Fibroblast of skin of right biceps (primary cell): ENCODE measurements around the gene EPM2A.
"Not testable (repeated sequence)": the region's sequence is repeated elsewhere in the genome, so short reads cannot be mapped to it uniquely, and the experiment has no call there.

Source experiments
- DNase-seq: peaks from one replicate; pipeline ENCODE4 v3.0.0-alpha.2; 2013

Gene EPM2A

GRCh38 chr6:145728444-145729385 lies 6.6 kb downstream of the EPM2A start:
- DNase-seq = no peak

GRCh38 chr6:145727817-145728388 lies 7.4 kb downstream of the EPM2A start:
- no peak for DNase-seq

GRCh38 chr6:145725570-145725969 lies 9.8 kb downstream of the EPM2A start:
- no peak for DNase-seq

GRCh38 chr6:145723646-145724045 lies 11.7 kb downstream of the EPM2A start:
- no peak for DNase-seq

GRCh38 chr6:145722190-145722589 lies 13.1 kb downstream of the EPM2A start:
- no peak for DNase-seq

- DNase-seq = no peak
These were observed 14.2 kb downstream of the EPM2A start for GRCh38 chr6:145721144-145721543.

- no peak for DNase-seq
These were observed 19.9 kb downstream of the EPM2A start for GRCh38 chr6:145715426-145715825.

- peak; percentile 27 for DNase-seq
These were observed 20.6 kb downstream of the EPM2A start for GRCh38 chr6:145714731-145715130.

- DNase-seq = no peak
These were observed 21.5 kb downstream of the EPM2A start for GRCh38 chr6:145713773-145714172.

GRCh38 chr6:145711372-145711771 lies 23.9 kb downstream of the EPM2A start:
- no peak for DNase-seq

GRCh38 chr6:145707397-145707796 lies 27.9 kb downstream of the EPM2A start:
- no peak for DNase-seq

- DNase-seq = peak; percentile 58
These were observed 29.8 kb downstream of the EPM2A start for GRCh38 chr6:145705561-145705960.

GRCh38 chr6:145704143-145704781 lies 31.1 kb downstream of the EPM2A start:
- no peak for DNase-seq

GRCh38 chr6:145699462-145699861 lies 35.9 kb downstream of the EPM2A start:
- peak; percentile 83 for DNase-seq

- DNase-seq = not testable (repeated sequence)
These were observed 37.9 kb downstream of the EPM2A start for GRCh38 chr6:145697401-145697800.

GRCh38 chr6:145694083-145694737 lies 41.1 kb downstream of the EPM2A start:
- DNase-seq = no peak

GRCh38 chr6:145690969-145691368 lies 44.4 kb downstream of the EPM2A start:
- no peak for DNase-seq

GRCh38 chr6:145689529-145689928 lies 45.8 kb downstream of the EPM2A start:
- DNase-seq = no peak

GRCh38 chr6:145688493-145688905 lies 46.8 kb downstream of the EPM2A start:
- peak; percentile 47 for DNase-seq

GRCh38 chr6:145685932-145686331 lies 49.4 kb downstream of the EPM2A start:
- DNase-seq = no peak

GRCh38 chr6:145681965-145682364 lies 53.4 kb downstream of the EPM2A start:
- DNase-seq = no peak

- DNase-seq = no peak
These were observed 61.8 kb downstream of the EPM2A start for GRCh38 chr6:145673504-145673903.

GRCh38 chr6:145670311-145670710 lies 65.0 kb downstream of the EPM2A start:
- no peak for DNase-seq
